Measurements from ENCODE around the gene MYADML2.

GRCh38 chr17:81898885-81899284 lies 48.1 kb downstream of the MYADML2 start:
- no peak for TF ChIP-seq CREB1 (IDR thresholded peaks at IDR 0.05; ENCODE audit: low read depth)
- TF ChIP-seq EP300 (IDR thresholded peaks at IDR 0.05; ENCODE audit: borderline replicate concordance): no peak
- TF ChIP-seq MAX (IDR thresholded peaks at IDR 0.05): no peak
- TF ChIP-seq RAD21 (IDR thresholded peaks at IDR 0.05; ENCODE audit: low read depth): no peak
- no peak for TF ChIP-seq YY1 (IDR thresholded peaks at IDR 0.05; ENCODE audit: low read depth)
- no peak for TF ChIP-seq TAF1 (IDR thresholded peaks at IDR 0.05; ENCODE audit: low read depth)
- TF ChIP-seq CEBPB (IDR thresholded peaks at IDR 0.05): no peak
- TF ChIP-seq TEAD4 (IDR thresholded peaks at IDR 0.05): no peak
- no peak for TF ChIP-seq USF1 (IDR thresholded peaks at IDR 0.05)
